ENCODE measurements around the gene GNG10.

DNA sequence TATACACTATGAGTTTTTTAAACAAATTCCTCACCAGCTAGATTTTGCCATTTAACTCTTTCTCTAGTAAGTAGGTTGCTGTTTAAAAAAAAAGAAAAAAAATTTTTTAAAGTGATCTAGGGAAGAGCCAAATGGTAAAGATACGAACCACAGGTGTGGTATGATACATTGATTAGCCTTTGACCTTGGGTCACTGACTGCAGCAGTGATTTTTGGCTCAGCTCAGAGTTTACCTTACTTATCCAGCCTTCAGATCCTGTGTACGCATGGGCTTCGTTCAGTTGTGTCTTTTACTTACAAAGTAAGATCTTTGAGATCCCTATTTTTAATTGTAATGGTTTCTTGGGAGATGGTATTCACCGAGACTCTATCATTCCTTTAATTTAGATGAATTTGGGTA, 12.4 kb upstream of the GNG10 start:
- TF ChIP-seq, protein P1, sequence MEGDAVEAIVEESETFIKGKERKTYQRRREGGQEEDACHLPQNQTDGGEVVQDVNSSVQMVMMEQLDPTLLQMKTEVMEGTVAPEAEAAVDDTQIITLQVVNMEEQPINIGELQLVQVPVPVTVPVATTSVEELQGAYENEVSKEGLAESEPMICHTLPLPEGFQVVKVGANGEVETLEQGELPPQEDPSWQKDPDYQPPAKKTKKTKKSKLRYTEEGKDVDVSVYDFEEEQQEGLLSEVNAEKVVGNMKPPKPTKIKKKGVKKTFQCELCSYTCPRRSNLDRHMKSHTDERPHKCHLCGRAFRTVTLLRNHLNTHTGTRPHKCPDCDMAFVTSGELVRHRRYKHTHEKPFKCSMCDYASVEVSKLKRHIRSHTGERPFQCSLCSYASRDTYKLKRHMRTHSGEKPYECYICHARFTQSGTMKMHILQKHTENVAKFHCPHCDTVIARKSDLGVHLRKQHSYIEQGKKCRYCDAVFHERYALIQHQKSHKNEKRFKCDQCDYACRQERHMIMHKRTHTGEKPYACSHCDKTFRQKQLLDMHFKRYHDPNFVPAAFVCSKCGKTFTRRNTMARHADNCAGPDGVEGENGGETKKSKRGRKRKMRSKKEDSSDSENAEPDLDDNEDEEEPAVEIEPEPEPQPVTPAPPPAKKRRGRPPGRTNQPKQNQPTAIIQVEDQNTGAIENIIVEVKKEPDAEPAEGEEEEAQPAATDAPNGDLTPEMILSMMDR (IDR thresholded peaks at IDR 0.05; ENCODE audit: insufficient read depth, low read depth, low read length), result no peak
- no peak for TF ChIP-seq EZH2 (IDR thresholded peaks at IDR 0.05; ENCODE audit: insufficient read depth, low read length)

Measured in astrocyte (in vitro differentiated cells and primary cell).